Thyroid gland (tissue), 4 donors: ENCODE data around the gene FHOD3. TPM values are rescaled to one million over a fixed set of nuclear protein-coding genes. Genes with fewer than 3 reads are reported as not detected.

Source experiments
- DNase-seq, 2 donors: peaks; one replicate each; pipeline ENCODE4 v3.0.0-alpha.2; 2019
- H3K27ac ChIP-seq, 3 donors: fragments of 200-600 bp; sonication (generic); 1 replicate in 2 of 3; 2 replicates in 1 of 3; pipeline ENCODE4 v1.5.1; 2016 to 2019; ENCODE audit warnings: mild to moderate bottlenecking in 1 of 3, moderate library complexity in 1 of 3
- H3K27me3 ChIP-seq: fragments of 200-600 bp; sonication (generic); one replicate; pipeline ENCODE4 v1.5.1; 2019
- H3K36me3 ChIP-seq, 2 donors: fragments of 200-600 bp; sonication (generic); one replicate each; pipeline ENCODE4 v1.5.1; 2016 to 2019
- H3K4me1 ChIP-seq, 2 donors: fragments of 200-600 bp; sonication (generic); one replicate each; pipeline ENCODE4 v1.5.1; 2017 to 2019
- H3K4me3 ChIP-seq, 3 donors: fragments of 200-600 bp; sonication (generic); replicated peaks in 1 of 3; 1 replicate in 2 of 3; 2 replicates in 1 of 3; pipeline ENCODE4 v1.5.1; 2016; ENCODE audit warnings: mild to moderate bottlenecking in 1 of 3
- H3K9me3 ChIP-seq: fragments of 200-600 bp; sonication (generic); one replicate; pipeline ENCODE4 v1.5.1; 2017
- POLR2A ChIP-seq, 2 donors: fragments of 450-650 bp; IDR thresholded peaks; one replicate each; pipeline ENCODE4 v1.6.1; 2017; ENCODE audit warnings: antibody characterized with exemption in 2 of 2, mild to moderate bottlenecking in 2 of 2, moderate library complexity in 1 of 2
- WGBS, 2 donors: methylation state at CpG; one replicate each; pipeline ENCODE4 v1.1.5; 2017; 5-methylcytosine and 5-hydroxymethylcytosine counted together
- intact Hi-C: fragments of 100-400 bp; cut with DNase I; formaldehyde crosslinking; loops from one replicate; pipeline ENCODE4 v1.15.1; 2023
- total RNA-seq, 4 donors: library from RNA; depleted of rRNA; stranded (reverse); fragments of >200 nt; gene quantifications; one replicate each; pipeline ENCODE4 v1.2.3, GENCODE V29; 2016
- TF ChIP-seq, protein P1 (sequence below), 6 experiments: fragments of 200-600 bp in 3 of 6; fragments of 450-650 bp in 3 of 6; sonication (generic) in 3 of 6; IDR thresholded peaks; one replicate each; pipeline ENCODE4 v1.5.1; 2016 to 2019; ENCODE audit warnings: antibody characterized with exemption in 6 of 6, mild to moderate bottlenecking in 2 of 6, inconsistent platforms in 1 of 6, moderate library complexity in 1 of 6

FHOD3 gene
- total RNA-seq, 4 donors from 2014 or later = 1.6 to 6.9 (median 4.8) TPM

DNA sequence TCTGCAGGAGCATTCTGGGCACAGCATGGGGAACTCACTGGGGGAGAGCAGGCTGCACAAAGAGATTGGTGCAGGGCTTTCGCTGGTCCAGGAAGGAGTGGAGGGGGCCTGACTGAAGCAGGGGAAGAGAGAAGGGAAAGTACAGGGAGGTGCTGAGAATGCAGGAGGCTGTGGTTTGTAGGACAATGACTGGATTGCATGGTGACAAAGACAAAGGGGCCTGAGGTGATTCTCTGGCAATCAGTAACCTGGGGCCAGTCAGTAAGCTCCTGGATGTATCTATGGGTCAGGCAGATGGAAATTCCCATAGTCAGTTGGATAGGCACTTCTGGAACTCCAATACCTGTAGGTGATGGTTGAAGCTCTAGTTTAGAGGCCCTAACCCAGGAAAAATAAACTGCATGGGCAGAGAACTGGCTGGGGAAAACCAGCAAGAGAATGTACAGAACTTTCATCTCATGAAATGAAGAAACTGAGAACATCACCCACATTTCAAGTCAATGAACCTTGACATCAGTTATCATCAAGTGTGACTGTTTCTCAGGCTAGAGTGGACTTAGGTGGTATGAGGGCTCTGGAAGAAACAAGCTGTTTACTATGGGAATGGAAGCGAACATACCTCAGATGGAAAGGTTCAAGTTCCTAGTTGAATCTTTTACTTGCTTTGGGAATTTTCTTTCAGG is 338.0 kb downstream of the FHOD3 start:
- Histone ChIP-seq H3K27me3 (no peaks in the 10 kb centered on the region), H3K27ac (no peak overlapping the region), H3K9me3 (no peaks in the 10 kb centered on the region), H3K4me1 (peaks cover 0 to 6% of the 10 kb centered on the region in 2 donors), H3K36me3 (no peaks in the 10 kb centered on the region), H3K4me3 (no peak overlapping the region)
- 88 to 95% methylated on average over 2 of the region's 2 CpGs for WGBS, 2 donors
- intact Hi-C loops = no loop called here
- DNase-seq = no peak
- TF ChIP-seq, protein P1, sequence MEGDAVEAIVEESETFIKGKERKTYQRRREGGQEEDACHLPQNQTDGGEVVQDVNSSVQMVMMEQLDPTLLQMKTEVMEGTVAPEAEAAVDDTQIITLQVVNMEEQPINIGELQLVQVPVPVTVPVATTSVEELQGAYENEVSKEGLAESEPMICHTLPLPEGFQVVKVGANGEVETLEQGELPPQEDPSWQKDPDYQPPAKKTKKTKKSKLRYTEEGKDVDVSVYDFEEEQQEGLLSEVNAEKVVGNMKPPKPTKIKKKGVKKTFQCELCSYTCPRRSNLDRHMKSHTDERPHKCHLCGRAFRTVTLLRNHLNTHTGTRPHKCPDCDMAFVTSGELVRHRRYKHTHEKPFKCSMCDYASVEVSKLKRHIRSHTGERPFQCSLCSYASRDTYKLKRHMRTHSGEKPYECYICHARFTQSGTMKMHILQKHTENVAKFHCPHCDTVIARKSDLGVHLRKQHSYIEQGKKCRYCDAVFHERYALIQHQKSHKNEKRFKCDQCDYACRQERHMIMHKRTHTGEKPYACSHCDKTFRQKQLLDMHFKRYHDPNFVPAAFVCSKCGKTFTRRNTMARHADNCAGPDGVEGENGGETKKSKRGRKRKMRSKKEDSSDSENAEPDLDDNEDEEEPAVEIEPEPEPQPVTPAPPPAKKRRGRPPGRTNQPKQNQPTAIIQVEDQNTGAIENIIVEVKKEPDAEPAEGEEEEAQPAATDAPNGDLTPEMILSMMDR (IDR thresholded peaks at IDR 0.05) = no peak
- TF ChIP-seq POLR2A (IDR thresholded peaks at IDR 0.05) = no peak

DNA sequence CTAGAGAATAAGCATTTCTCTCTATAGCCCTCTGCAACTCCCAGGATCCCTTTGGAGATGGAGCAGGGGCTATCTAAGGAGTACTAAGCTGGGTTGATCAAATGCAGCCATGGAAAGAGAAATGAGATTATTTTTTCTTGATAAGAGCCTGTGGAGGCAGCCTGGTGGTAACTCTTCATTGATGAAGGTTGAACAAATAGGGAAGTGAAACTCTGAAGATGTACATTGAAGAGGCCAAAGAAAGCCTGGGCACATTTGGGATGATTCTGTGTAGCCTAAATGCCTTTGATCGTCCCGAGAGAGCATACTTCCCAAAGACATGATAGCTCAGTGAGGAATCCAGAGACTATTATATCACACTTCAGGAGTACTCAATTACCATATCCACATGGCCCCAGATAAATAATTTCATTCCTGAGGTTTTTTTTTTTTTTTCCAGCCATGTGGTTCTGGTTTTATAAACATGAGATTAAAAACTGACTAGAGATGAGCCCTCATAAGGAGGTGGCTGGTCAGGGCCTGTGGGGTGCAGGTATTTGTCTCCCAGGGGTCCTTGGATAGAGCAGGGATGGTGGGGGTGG is 338.8 kb downstream of the FHOD3 start:
- no peak overlapping the region for H3K4me3 ChIP-seq
- TF ChIP-seq, protein P1 (IDR thresholded peaks at IDR 0.05) = no peak
- no peak for TF ChIP-seq POLR2A (IDR thresholded peaks at IDR 0.05)
- no peak for DNase-seq
- H3K9me3 ChIP-seq = no peaks in the 10 kb centered on the region
- H3K27me3 ChIP-seq = no peaks in the 10 kb centered on the region
- 91 to 95% methylated on average over 2 of the region's 2 CpGs for WGBS, 2 donors
- intact Hi-C loops = no loop called here
- H3K4me1 ChIP-seq = no peaks in the 10 kb centered on the region
- H3K27ac ChIP-seq = no peak overlapping the region
- no peaks in the 10 kb centered on the region for H3K36me3 ChIP-seq

DNA sequence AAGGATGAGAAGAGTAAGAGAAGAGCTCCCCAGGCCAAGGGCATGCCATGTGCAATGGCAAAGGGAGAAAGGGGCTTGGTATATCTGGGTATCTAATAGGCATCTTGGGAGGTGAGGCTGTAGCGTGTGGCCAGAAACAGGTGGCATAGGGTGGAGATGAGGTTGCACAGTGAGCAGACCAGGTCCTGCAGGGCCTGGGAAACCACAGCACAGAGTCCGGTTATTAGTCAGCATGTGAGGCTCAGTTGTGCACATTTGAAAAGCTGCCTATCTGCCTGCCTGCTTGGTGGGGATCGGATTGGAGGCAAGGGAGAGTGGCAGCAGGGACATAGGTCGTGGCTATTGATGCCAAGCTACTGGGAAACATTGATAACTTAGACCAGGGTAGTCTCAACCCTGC is 340.7 kb downstream of the FHOD3 start:
- 93 to 97% methylated on average over 4 of the region's 4 CpGs for WGBS, 2 donors
- TF ChIP-seq, protein P1 (IDR thresholded peaks at IDR 0.05) = no peak
- no peak for TF ChIP-seq POLR2A (IDR thresholded peaks at IDR 0.05)
- intact Hi-C loops = no loop called here
- no peak overlapping the region for H3K4me3 ChIP-seq
- DNase-seq = no peak
- H3K27me3 ChIP-seq = no peaks in the 10 kb centered on the region
- H3K36me3 ChIP-seq = no peaks in the 10 kb centered on the region
- no peaks in the 10 kb centered on the region for H3K4me1 ChIP-seq
- no peaks in the 10 kb centered on the region for H3K9me3 ChIP-seq
- no peak overlapping the region for H3K27ac ChIP-seq

DNA sequence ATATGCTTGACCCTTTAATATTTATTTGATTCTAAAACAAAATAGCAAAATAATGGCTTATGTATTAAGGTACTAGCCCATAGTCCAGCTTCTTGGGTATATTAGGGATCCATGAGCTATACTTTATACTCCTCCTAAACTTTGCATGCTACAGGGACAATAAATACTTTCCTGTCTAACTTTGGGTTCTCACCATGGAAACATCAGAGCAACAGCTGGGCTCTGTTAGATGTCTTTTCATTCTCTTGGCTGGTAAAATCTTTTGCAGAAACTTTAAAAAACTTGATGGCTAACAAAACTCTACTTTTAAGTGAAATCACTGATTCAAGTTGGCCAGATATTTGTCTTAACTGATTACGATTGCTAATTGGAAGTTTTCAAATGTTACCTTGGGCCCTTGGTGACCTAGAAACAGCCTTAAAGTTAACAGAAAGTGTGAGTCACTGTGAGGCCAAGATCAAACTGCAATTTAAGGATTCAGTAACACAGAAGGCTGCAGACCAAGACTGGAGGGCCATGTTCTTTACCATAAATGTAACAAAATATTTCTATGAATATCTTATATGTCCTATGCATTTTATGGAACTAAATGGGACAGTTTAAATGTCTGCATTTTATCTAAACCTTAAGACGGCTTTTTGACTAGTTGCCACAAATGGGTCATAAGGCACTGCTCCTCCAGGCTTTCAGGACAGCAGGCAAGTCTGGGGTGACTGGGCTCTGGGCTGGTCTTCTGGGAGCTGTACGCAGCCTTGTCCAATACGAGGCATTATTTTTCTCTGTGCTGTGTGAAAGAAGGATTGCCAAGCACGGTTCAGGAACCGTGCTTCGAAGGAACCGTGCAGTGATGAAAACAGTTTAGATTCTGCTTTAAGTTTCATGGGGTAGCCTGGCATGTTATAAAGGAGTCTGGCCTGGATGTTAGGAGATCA is 342.8 kb downstream of the FHOD3 start:
- no peaks in the 10 kb centered on the region for H3K9me3 ChIP-seq
- H3K36me3 ChIP-seq = no peaks in the 10 kb centered on the region
- H3K27me3 ChIP-seq = no peaks in the 10 kb centered on the region
- no peak overlapping the region for H3K4me3 ChIP-seq
- intact Hi-C loops = no loop called here
- 76 to 88% methylated on average over 8 of the region's 8 CpGs for WGBS, 2 donors
- H3K27ac ChIP-seq = no peak overlapping the region
- no peak for DNase-seq
- TF ChIP-seq, protein P1 (IDR thresholded peaks at IDR 0.05) = no peak
- no peak for TF ChIP-seq POLR2A (IDR thresholded peaks at IDR 0.05)
- no peaks in the 10 kb centered on the region for H3K4me1 ChIP-seq
